GM21737 (cell line): Measurements from ENCODE around the gene RALA.
A peak's percentile ranks its signal among the peaks of the same experiment; 100 is the strongest.

Experiments
- ATAC-seq: cut with Tn5 transposase; IDR thresholded peaks from one replicate; pipeline ENCODE4 v1.9.1; 2021; ENCODE audit warnings: mild to moderate bottlenecking, moderate library complexity; ENCODE audit not compliant: unreplicated experiment

Gene RALA

DNA sequence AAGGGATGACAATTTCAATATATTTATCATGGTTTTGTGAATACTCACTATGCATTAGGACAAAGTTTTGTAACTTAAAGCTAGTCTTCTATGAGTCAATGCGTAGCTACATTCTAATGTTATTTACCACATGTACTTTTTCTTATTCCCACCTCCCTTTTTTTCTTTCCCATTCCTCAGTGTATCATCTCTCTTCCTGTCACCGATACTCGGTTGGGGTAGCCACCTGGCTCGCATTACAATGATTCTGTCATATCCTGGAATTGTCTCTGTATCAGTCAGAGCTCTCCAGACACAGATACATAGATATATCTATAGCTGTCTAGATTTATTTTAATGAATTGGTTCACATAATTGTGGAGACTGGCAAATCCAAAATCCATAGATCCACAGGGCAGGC, 9.8 kb upstream of the RALA start:
- ATAC-seq = no peak

DNA sequence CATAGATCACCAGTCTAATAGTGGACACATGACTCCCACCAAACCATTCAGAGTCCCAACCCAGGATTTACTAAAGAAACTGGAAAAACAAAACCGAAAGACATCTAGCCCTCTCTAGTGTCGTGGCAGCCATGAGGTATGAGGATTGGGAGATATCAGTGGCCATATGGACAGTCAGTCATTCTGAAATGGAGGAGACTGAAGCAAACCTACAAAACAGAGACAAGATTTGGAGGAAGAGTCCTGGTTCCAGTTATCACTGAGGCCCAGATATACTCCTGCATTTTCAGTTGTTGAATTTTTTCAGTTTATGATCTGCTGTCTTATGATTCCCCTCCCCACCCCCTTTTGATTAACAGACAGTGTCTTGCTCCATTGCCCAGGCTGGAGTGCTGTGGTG, 9.1 kb upstream of the RALA start:
- ATAC-seq = no peak

DNA sequence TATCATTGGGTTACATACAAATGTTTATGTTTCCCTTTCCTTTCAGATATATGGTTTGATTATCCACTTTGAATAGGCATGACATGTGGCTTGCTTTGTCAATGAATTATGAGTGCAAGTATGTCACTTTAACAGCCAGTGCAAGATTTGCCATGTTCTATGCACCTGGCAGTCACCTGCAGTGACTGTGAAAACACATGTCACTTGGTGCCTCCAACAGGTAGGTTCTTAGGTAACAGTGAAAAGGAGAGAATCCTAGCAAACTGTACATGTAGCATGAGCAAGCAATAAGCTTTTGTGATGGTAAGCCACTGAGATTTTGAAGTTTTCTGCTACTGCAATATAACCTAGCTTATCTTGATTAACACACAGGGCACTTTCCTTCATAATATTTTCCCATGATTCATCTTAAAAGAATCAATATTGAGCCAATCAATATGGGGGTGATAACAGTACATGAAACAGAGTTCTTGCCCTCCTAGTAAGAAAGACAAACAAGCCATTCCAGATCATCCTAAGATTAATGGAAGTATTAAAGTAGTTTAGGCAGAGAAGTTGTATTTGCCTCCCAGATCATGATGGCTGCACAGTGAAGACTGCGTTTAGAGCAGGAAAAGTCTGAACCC, 7.9 kb upstream of the RALA start:
- ATAC-seq = no peak

DNA sequence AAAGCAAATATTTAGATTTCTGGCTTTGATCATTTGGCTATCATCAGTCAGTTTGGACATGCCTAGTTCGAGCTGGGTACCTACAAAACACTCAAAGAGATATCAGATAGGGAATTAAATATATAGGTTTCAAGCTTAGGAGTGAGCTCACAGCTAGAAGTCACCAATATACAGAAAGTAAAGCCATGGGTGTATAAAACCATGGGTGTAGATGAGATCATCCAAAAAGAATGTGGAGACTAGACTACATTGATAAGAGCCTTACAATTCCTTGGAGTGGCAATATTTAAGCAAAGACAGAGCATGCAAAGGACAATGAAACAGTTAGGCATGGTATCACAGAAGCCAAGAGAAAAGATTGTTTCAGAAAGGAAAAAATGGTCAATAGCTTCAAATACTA, 7.2 kb upstream of the RALA start:
- ATAC-seq = no peak

DNA sequence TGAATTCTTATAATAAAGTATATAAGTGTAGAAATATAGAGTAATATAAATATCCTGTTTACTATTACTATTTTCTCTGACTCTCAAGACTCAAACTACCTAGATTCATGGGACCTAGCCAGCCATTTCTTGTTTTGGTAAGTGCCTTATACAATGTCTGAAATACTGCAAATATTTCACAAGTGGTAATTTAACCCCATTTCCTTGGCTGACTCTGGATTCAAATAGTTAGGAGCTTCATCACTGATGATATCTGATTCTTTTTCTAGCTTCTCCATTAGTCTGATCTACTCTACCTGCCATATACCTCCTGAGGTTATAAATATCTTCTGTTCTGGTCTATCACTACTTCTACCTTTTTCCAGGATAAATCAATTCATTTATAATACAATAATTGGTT, 6.4 kb upstream of the RALA start:
- no peak for ATAC-seq

DNA sequence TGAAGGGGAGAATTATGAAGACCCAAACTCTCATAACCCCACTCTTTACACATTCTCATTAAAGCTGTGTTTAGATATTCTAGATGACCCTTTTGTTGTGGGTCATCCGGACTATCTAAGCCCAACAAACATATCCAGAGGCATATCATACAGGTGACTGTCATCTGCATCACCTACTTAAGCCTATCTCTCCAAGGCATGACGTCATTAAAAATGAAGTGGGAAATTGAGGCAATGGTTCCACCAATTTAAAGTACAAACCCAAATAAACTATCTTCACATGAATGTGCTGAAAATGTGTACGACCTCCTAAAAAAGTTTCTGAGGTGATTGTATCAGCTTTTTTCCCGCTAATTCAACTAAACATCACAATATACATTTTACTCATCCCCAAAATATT, 4.5 kb upstream of the RALA start:
- no peak for ATAC-seq

DNA sequence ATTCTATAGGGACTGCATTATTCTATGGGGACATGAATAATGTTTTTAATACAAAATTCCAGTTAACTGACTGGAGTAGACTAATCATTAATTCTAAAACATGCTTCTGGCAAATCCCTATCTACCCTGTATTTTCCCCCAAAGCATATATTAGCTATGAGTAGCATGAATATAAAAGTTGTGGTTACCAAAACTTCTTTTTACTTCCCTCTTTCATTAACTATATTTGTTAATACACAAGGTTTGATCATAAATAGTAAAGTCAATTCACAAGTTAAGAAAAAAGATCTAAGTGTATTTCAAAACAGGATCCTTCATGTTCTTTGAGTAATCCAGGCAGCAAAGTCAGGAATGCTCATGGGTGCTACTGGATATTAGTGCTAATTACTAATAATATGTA, 2.9 kb upstream of the RALA start:
- no peak for ATAC-seq

DNA sequence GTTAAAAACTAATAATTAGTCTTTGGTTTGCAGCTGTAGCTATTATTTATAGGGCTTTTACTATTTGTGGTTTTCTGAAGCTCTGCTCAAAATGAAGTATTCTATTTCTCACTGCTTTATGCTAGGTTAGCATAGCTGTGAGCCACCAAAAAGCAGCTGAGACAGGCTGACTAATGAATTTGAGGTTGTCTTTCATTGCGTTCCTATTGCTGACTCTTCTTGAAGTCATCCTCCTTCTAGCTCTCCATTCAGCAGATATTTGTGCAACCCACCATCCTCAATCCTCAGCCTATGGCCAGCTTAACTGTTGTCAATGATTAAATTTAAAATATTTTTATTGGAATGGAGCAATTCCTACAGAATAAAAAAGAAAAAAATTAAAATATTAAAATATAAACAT, 2.1 kb upstream of the RALA start:
- ATAC-seq = no peak

DNA sequence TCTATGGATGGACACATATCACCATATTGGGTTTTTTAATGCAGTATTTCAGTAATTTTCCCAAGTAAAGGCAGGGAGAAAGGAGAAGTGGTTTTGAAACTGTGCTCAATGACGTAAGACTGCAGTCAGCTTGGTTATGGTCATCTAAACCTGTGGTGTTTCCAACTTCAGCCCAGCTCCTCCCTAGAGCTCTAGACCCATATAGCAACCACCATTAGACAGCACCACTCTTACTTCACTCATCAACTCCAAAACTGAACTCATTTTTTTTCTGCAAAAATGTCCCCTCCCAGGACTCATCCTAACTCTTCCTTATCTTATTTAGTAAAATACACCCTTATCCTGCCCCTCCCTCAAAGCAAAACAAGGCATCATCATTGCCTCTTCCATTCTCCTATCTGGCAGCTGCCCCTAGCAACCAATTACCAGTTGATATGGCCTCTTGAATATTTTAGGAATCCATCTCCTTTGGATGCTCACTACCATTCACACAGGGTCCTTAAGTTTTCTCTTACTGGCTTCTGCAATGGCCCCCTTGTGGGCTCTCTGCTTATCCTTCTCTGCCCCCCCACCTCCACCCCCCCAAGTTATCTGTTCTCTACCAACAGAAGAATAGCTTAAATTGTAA, 1.5 kb upstream of the RALA start:
- peak; percentile 29 for ATAC-seq

DNA sequence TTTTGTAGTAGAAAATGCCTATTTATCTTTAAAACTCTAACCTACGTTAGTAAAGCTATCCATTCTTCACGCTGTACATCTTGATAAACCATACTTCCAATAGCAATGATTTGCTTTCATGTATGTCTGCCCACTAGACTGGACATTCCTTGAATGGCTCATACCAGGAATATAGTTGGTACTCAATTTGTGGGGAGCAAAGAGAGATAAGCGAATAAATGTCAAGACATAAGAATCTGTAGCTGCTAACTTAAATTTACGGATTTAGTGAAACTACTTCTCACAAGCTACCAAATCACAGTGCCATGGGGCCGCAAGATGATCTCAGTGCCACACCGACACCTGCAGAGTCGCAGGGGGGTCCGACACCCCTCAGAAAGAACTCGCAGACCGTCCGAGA, 763 bp upstream of the RALA start:
- ATAC-seq = no peak

DNA sequence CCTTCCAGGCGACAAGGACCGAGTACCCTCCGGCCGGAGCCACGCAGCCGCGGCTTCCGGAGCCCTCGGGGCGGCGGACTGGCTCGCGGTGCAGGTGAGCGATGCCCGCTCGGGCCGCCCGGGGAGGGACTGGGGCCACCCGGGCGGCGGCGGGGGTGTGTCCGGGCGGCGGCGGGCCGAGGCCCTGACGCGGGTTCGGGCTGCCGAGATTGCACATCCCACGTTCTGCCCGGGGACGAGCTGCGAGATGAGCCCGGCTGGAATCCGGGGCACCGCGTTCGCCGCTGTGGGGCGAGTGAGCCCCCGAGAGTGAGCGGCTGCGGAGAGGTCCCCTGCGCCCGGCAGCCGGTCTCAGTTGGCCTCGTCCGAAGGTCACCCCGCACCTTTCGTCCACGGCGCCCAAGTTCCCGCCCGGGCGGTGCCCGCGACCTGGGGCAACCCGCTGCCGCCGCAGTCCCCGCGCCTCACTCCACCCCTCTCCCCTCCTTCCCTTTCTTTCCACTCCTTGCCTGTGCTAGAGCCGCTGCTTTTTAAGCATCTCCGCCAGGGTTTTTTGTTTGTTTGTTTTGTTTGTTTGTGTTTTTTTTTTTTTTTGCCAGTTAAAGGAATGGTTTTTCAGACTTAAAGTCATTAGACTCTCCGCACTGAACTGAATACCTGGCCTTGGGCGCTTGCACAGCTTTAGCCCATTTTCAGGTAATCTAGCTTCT, 515 bp downstream of the RALA start:
- ATAC-seq = peak; percentile 40

DNA sequence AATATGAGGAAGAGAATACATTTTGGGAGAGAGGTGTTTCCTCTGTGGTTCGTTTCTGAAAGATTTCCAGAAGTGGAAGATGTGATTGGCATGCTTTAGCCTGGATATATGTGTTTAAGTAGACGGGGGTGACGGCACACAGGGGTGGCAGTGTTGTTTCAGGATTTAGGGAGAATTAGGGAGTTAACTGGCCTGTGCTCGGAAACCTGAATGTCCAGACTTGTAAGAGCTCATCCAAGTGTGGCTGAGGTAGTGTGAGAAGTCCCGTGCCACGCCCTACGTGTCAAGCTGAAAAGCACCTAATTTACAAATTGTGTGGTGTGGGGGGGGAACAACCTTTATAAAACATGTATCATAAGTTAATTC, 1.1 kb downstream of the RALA start:
- ATAC-seq = no peak

DNA sequence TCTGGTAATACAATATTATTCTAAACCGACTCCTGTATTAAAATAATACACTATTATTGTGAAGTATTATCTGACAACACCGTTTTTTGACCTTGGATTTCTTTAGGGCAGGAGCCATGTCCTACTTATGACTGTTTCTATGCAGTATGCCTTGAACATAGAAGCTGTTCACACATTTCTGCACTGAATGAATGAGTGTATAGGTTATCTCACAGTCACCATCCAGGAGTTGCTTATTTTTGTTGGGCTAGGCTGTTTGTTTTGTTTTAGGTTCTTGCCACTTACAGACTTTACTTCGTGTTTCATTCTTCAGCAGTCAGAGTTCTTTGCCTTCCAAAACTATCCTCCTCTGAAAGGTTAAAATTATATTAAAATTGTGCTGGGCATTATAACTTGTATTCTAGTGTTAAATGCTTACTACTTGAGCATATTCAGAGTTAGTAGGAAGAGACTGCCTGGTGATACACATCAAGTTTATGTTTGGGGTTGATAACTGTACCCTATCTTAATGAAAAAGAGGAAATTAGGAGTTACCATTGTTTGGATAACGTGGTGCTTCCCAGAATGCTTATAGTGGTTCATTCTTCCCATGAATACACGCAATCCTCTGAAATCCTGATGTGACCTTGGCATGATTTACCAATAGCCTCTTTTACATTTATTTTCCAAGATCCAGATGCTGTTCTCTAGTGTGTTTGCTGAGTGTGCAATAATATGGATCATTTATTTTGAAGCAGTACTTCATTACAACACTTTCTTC, 1.7 kb downstream of the RALA start:
- no peak for ATAC-seq

DNA sequence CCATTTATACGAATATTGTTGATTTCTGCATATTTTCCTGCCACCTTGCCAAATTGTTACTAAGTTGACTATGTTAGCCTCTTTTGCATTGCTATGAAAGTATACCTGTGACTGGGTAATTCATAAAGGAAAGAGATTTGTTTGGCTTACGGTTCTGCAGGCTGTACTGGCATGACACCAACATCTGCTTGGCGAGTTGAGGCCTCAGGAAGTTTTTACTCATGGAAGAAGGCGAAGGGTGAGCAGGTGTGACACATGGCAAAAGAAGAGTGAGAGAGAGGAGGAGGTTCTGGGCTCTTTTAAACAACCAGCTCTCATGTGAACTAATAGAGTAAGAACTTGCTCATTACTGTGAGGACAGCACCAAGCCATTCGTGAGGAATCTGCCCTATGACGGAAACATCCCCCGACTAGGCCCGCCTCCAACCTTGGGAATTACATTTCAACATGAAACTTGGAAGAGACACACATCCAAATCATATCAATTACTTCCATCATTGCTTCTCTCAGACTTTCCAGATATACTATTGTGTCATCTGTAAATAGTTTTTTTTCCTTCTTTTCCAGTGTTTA, 8.4 kb downstream of the RALA start:
- no peak for ATAC-seq

DNA sequence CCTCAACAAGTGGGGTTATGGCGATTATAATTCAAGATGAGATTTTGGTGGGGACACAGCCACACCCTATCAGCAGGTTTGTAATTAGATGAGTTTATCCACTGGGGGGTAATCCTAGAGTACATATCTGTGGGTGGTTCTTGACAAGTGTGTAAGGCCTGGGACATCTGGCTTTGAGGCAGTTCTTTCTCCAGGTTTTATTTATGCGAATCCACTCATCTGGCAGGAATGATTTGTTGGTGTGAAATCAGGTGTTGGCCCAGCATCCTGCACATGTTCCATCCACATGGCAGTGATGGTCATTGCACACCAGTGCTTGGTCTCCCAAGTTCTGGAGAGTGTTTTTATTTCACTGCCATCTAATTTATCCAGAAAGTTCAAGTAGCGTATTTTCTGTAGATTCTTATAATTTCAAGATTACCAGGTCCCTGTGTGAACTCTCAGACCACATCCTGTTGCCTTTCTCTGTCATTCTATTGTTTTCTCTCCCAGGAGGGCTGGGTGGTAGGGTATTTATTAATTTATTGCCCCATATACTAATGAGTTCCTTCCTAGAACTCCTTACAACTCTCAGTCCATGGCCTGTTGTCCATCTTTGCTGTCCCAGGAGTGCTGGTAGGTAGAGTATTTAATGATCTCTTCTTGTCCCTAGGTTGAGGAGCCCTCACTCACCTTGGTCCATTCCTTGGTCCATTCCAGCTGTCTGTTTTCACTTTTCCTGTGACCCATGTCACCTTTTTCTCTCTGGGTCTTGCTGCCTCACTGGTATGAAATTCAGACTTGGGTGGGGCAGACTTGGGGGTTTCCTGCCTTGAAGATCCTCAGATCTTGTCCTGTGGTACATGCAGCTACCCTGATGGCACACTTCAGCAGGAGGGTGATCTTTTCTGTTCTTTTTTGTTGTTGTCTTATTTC, 10.4 kb downstream of the RALA start:
- ATAC-seq = peak; percentile 80

DNA sequence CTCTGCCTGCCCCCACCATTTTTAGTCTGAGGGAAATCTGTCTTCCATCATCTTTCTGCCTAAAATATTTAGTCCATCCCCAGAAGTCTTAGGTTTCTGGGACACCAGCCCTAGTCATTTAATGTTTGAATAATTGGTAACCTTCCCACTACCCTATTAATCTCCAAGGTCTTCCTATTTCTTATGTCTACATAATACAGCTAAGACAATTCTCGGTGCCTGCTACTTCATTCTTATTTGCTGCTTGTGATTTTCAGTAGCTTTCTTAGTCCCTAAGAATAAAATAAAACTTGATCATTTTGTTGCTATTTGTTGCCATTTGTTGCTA, 11.1 kb downstream of the RALA start:
- ATAC-seq = no peak

DNA sequence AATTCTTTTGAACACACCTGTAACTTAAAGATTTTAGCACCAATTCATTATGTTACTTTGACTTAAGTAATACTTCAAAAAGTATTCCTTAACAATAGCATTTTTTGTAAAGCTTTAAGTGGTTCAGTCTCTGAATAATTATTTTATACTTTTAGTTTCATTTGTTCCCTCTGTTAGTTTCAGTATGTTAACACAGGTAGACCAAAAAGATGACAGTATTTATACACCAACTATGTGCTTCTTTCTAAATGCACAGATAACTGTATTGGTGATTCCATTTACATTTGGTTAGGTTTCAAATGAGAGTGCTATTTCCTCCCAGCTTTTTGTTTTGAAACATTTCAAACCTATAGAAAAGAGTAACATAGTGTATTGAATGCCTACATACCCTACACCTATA, 14.0 kb downstream of the RALA start:
- ATAC-seq = no peak

DNA sequence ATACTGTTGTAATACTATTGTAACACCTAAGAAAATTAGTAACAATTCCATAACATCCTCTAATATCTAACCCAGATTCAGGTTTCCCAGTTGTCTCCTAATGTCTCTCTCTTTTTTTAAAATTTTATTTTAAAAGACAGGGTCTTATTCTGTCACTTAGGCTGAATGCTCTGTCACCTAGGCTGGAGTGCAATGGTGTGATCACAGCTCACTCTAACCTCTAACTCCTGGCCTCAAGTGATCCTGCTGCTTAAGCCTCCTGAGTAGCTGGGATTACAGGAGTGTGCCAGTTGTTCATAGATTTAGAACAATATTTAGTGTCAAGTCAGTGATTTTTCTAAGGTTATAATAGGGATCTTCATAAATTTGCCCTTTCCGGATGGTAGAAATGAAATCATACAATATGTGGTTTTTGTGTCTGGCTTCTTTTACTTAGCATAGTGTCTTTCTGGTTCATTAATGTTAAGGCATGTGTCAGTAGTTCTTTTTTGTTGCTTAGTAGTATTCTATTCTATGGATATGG, 14.7 kb downstream of the RALA start:
- no peak for ATAC-seq

DNA sequence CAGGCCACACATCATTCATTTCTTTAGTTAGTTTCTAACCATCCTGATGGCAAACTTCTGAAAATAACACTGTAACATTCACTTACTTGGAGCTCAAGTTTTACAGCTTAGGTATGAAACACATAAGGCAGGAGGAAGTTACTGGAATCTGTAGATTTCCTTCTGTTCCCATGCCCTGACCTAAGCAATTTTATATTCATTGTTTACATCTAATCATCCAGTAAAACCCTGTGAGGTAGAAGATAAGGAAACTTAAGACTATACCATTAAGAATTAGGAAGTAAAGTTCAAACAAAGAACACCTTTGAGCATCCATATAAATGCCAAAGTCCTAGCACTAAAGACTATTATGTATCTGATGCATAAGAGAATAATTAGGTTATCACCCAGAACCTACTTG, 19.5 kb downstream of the RALA start:
- no peak for ATAC-seq

DNA sequence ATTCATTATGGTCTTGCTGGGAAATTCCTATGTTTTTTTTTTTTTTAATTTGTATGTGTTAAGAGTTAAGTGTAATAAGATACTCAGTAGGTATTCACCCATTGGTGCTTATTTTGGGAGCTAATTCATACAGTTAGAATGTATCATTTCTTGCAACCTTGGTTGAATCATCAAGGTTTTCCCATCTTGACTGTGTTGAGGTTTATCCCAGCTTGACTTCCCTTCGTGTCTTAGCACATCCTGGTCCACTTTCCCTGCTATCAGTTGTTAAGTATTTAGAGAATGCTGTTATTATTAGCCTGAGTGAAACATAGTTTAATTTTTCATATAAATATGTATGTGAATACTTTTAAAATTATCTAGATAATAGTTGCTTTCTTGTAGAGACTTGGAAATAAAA, 20.8 kb downstream of the RALA start:
- ATAC-seq = no peak
